Head of caudate nucleus (tissue), 42 donors: ENCODE results near the gene TMEM62.
"Not testable (repeated sequence)": the region's sequence is repeated elsewhere in the genome, so short reads cannot be mapped to it uniquely, and the experiment has no call there.

Experiments
- DNase-seq, 42 donors: peaks; one replicate each; pipeline versions ENCODE4 v3.0.0 to v3.0.0-alpha.2; 2020 to 2021; ENCODE audit warnings: mixed read lengths in 7 of 42
- intact Hi-C: fragments of 100-400 bp; cut with DNase I; formaldehyde crosslinking; loops from one replicate; pipeline ENCODE4 v1.15.0; 2022

TMEM62 gene

DNA sequence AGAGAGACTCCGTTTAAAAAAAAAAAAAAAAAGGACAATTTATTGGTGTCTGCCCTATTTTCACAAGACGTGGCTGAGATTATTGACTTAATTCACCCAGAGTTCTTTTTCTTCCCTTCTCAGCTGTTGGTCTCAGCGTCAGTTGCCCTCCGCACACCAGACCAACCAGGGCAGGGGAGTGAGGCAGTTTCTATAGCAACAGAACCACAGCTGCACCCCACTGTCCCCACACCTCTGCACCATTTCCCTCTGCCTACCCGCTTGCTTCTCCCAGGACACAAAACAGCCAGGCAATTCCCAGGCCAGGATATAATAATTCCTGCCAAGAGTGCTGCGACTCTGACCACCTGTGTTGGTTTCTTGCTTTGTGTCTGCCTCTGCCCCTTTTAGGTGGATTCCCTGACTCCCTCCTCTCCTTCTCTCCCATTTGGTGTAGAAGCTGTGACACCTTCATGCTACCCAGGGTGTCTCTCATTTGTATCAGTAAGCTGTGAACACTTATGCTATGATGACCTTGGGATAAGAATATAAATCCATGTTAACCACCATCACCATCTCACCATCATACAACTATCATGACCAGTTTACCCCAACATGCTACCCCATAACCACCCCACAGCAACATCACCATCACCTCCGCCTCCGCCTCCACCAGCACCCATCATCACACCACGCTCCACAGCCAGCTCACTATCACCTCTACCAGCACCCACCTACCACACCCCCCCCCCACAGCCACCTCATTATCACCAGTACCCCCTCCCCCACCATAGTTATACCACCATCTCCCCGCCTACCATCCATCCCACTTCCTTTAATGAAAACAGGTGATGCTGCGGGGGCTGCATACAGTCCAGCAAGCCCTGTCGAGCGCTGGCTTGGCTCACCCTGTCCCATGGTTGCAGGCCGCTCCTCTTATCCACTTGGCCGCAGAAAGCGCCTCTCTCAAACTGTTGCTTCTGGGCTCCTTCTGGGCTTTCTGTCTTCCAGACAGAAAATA, 86.8 kb downstream of the TMEM62 start:
- intact Hi-C loops, result no loop called here
- no peak for DNase-seq

DNA sequence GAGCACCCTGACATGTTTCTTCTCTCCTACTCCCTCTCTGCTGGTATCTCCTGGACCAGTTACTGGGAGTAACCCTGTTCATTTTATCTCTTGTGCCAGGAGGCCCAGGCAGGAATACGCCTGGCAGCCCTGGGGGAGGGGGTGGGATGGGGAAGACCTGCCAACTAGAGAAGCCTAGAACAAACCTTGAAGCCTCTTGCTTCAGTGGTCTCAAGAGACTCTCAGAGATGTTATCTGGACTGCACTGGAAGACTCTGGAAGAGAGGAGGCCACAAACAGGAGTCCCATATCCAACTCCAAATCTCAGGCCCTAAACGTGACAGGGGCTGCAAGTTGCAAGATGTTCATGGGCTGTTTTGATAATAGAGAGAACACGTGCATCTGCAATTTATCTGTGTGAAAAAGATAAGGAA, 87.6 kb downstream of the TMEM62 start, which contains the start of gene EPB42:
EPB42 (minus strand) TSS at position 28 of the 413 bp plus-strand sequence. CDS start 193 bp downstream, outside the sequence.
- intact Hi-C loops, result no loop called here
- no peak for DNase-seq

- no peak for DNase-seq
Measured at GRCh38 chr15:43221422-43221821, 88.0 kb downstream of the TMEM62 start.

DNA sequence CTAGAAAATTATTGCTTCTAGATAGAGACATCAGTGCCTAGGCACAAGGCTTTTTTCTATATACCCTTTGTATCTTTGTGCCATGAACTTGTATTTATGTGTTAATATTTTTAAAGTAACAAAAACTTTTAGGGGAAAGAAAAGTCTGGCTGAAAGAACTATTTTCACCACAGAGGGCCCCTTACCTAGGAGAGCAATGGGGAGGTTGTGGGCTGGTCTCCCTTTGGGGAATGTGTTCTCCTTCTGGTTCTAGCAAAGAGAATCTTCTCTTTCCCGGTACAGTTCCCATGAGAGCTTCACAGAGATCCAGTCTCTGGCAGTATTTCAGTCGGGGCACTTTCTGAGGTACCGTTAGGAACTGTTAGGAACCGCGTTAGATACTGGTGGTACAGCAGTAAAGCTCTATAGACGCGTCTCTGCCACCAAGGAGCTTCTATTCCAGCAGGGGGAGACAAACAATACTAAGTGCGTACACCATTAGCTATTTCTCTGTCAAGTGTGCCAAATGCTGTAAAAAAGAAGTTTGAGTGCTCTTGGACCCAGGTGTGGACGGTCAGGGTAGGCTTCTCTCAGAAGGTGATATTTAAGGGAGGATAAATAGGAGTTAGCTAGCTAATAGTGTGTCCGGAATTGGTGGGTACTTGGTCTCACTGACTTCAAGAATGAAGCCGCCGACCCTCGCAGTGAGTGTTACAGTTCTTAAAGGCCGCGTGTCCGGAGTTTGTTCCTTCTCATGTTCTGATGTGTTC, 92.0 kb downstream of the TMEM62 start:
- intact Hi-C loops, result loop anchor here (5.0 kb wide), 1 partner anchor 52 kb away; no protein-coding TSS in a partner anchor
- peak in 33 of 42 donors; percentile 23 to 77 (median 49) for DNase-seq

More at GRCh38 chr15:43221422-43221821, 88.0 kb downstream of the TMEM62 start:
- intact Hi-C loops, result no loop called here

DNA sequence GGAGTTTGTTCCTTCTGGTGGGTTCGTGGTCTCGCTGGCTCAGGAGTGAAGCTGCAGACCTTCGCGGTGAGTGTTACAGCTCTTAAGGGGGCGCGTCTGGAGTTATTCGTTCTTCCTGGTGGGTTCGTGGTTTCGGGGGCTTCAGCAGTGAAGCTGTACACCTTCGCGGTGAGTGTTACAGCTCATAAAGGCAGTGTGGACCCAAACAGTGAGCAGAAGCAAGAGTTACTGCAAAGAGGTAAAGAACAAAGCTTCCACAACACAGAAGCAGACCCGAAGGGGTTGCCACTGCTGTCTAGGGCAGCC, 92.5 kb downstream of the TMEM62 start:
- not testable (repeated sequence) for DNase-seq
- intact Hi-C loops, result loop anchor here (5.0 kb wide), 1 partner anchor 51 kb away; no protein-coding TSS in a partner anchor

GRCh38 chr15:43226436-43227305, 93.3 kb downstream of the TMEM62 start:
- DNase-seq, result no peak
- intact Hi-C loops, result loop anchor here (5.0 kb wide), 1 partner anchor 51 kb away; no protein-coding TSS in a partner anchor

DNA sequence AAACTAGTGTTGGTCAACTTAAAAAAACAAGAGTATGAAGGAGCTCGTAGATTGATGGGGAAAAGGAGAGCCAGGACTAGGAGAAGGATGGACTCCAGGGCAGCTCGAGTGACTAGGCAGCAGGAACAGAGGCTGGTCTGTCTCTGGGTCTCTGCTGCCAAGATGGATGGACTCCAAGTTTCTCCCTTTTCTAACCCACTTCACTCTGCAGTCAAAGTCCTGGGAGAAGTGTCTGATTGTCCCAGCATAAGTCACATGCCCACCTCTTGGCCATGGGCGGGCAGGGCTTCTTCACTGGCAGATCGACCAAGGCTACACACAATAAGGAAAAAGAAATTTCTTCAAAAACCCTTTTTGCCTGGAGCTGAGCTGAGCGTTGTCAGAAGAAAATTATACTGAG, 96.6 kb downstream of the TMEM62 start:
- peak in 36 of 42 donors; percentile 11 to 71 (median 42) for DNase-seq
- intact Hi-C loops, result loop anchor here (5.0 kb wide), 1 partner anchor 47 kb away; no protein-coding TSS in a partner anchor

- intact Hi-C loops, result no loop called here
- DNase-seq, result no peak
Measured at GRCh38 chr15:43230640-43231115, 97.3 kb downstream of the TMEM62 start.

DNA sequence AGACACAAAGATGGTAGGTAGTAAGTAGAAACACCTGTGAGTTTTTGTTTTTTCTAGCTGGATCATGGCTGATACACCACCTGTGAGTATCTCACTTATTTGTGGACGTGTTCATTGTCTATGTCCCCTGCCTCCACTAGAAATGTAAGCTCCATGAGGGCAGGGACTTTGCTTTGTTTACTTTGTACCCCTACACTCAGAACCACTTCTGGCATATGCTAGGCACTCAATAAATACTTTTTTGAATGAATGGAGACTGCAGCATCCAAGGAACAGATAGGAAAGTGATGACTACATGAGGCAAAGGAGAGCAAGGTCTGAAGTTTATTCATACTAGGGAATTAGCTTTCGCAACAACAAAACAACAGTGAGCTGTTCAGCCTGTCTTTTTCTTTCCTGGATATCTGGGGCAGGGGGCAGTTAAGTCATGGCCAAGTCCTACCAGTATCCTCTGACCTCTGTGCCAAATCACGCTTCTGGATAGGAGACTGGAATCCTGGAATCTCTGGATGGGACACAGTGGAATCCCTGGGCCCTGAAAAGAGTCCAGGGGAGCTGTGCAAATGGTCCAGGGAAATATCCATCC, 99.0 kb downstream of the TMEM62 start:
- intact Hi-C loops, result no loop called here
- DNase-seq, result no peak
